Keratinocyte (primary cell): ENCODE measurements around the gene CUEDC1.

Experiments
- EZH2 ChIP-seq: IDR thresholded peaks from one replicate; pipeline ENCODE4 v1.6.1; 2012; ENCODE audit warnings: inconsistent platforms, mild to moderate bottlenecking, low read length, moderate library complexity
- TF ChIP-seq, protein P1 (sequence below), 3 experiments: IDR thresholded peaks in 1 of 3; conservative IDR thresholded peaks in 1 of 3; optimal IDR thresholded peaks in 1 of 3; 2 replicates in 2 of 3; 3 replicates in 1 of 3; pipeline versions ENCODE3 to v1.5.1; 2011; ENCODE audit warnings: low read length in 3 of 3, mild to moderate bottlenecking in 3 of 3, moderate library complexity in 2 of 3, control low read depth in 1 of 3, inconsistent platforms in 1 of 3; ENCODE audit not compliant: insufficient read depth in 2 of 3; ENCODE audit errors: extremely low read depth in 1 of 3

DNA sequence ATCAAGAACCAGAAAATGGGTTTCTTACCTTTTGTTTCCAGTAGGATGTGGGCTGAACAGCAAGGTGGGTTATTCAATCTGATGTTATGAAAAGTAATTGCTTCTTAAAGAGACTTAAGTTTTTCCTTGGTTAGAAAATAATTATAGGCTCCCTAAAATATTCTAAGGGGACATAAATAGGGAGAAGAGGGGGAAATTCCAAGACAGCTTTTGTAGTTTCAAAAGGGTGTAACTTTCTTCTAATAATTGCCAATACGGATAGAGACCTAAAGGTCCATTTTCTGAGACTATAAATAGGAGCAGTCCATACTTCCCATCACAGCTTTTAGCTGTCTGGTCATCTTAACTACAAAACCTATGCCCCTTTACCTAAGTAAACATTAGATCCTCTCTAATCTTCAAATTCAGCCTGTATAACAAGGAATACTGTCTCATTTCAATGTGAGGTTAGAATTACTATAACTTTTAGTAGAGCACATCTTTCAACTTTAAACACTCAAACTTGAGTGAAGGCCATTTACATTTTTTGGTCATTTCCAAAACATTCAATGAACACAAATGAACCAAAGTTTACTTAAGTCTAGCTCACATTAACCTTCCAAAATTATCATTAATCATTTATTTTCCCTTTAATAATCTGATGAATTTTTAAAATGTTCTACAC, 46.4 kb upstream of the CUEDC1 start:
- TF ChIP-seq, protein P1, sequence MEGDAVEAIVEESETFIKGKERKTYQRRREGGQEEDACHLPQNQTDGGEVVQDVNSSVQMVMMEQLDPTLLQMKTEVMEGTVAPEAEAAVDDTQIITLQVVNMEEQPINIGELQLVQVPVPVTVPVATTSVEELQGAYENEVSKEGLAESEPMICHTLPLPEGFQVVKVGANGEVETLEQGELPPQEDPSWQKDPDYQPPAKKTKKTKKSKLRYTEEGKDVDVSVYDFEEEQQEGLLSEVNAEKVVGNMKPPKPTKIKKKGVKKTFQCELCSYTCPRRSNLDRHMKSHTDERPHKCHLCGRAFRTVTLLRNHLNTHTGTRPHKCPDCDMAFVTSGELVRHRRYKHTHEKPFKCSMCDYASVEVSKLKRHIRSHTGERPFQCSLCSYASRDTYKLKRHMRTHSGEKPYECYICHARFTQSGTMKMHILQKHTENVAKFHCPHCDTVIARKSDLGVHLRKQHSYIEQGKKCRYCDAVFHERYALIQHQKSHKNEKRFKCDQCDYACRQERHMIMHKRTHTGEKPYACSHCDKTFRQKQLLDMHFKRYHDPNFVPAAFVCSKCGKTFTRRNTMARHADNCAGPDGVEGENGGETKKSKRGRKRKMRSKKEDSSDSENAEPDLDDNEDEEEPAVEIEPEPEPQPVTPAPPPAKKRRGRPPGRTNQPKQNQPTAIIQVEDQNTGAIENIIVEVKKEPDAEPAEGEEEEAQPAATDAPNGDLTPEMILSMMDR (optimal IDR thresholded peaks at IDR 0.05 in 1 of 3, IDR thresholded peaks at IDR 0.05 in 1 of 3, conservative IDR thresholded peaks at IDR 0.05 in 1 of 3; ENCODE audit: extremely low read depth in 1 of 3, insufficient read depth in 2 of 3, low read length in 3 of 3), result no peak
- no peak for TF ChIP-seq EZH2
